ENCODE measurements around the gene FGD4. TPM values are rescaled to one million over a fixed set of nuclear protein-coding genes. Genes with fewer than 3 reads are reported as not detected.

FGD4 gene
- total RNA-seq, 1 experiment from 2014 or later: 31.6 TPM

GRCh38 chr12:32615441-32615840 lies 216.1 kb downstream of the FGD4 start:
- intact Hi-C loops (cut with micrococcal nuclease; ENCODE audit: unreplicated experiment): no loop called here
- ChIA-PET POLR2A (no interaction called here), CTCF (interaction anchor here (0.6 kb wide), 1 partner anchor 250 kb away, joined by 3 read pairs; no protein-coding TSS in a partner anchor)
- Mint-ChIP-seq H3K4me1 (ENCODE audit: low read depth, unreplicated experiment) (no peaks in the 10 kb centered on the region), H3K27ac (ENCODE audit: unreplicated experiment) (no peak overlapping the region), H3K4me3 (ENCODE audit: unreplicated experiment) (no peak overlapping the region), H3K9me3 (ENCODE audit: unreplicated experiment) (no peaks in the 10 kb centered on the region), H3K27me3 (ENCODE audit: insufficient read depth, unreplicated experiment) (no peaks in the 10 kb centered on the region), H3K36me3 (ENCODE audit: insufficient read depth, unreplicated experiment) (peaks cover 70% of the 10 kb centered on the region)
- TF ChIP-seq CTCF (IDR thresholded peaks at IDR 0.05; ENCODE audit: insufficient read depth in 1 of 2, low read depth in 1 of 2, low read length in 1 of 2, severe bottlenecking in 1 of 2, unreplicated experiment in 1 of 2): no peak
- Histone ChIP-seq H3K4me3 (ENCODE audit: low read depth, low read length) (no peak overlapping the region), H3K27me3 (replicated peaks; ENCODE audit: control insufficient read depth, insufficient read depth, low read length) (no peaks in the 10 kb centered on the region), H3K36me3 (ENCODE audit: control insufficient read depth, insufficient read depth, low read length) (peaks cover 4% of the 10 kb centered on the region), H3K4me1 (no peaks in the 10 kb centered on the region; the same call in 1 of the 2 replicates), H3K9me3 (no peaks in the 10 kb centered on the region)
- DNase-seq: no peak
- BruUV-seq (replicated peaks): no TSS peak

- H3K36me3 ChIP-seq (ENCODE audit: control insufficient read depth, insufficient read depth, low read length): peaks cover 2% of the 10 kb centered on the region
These were observed 218.2 kb downstream of the FGD4 start for GRCh38 chr12:32617534-32617933.

GRCh38 chr12:32618115-32618514 lies 218.8 kb downstream of the FGD4 start:
- H3K27me3 Mint-ChIP-seq (ENCODE audit: insufficient read depth, unreplicated experiment): no peaks in the 10 kb centered on the region
- ChIA-PET CTCF (no interaction called here), POLR2A (no interaction called here)
- no TSS peak for BruUV-seq (replicated peaks)
- no peaks in the 10 kb centered on the region for H3K9me3 Mint-ChIP-seq (ENCODE audit: unreplicated experiment)
- H3K4me1 Mint-ChIP-seq (ENCODE audit: low read depth, unreplicated experiment): no peaks in the 10 kb centered on the region
- H3K27ac Mint-ChIP-seq (ENCODE audit: unreplicated experiment): no peak overlapping the region
- Histone ChIP-seq H3K27me3 (replicated peaks; ENCODE audit: control insufficient read depth, insufficient read depth, low read length) (no peaks in the 10 kb centered on the region), H3K4me3 (ENCODE audit: low read depth, low read length) (no peak overlapping the region), H3K36me3 (ENCODE audit: control insufficient read depth, insufficient read depth, low read length) (peaks cover 2% of the 10 kb centered on the region), H3K4me1 (no peaks in the 10 kb centered on the region; the same call in 1 of the 2 replicates), H3K9me3 (no peaks in the 10 kb centered on the region)
- H3K36me3 Mint-ChIP-seq (ENCODE audit: insufficient read depth, unreplicated experiment): peaks cover 73% of the 10 kb centered on the region
- DNase-seq: no peak
- H3K4me3 Mint-ChIP-seq (ENCODE audit: unreplicated experiment): no peak overlapping the region
- no peak for TF ChIP-seq CTCF (IDR thresholded peaks at IDR 0.05; ENCODE audit: insufficient read depth in 1 of 2, low read depth in 1 of 2, low read length in 1 of 2, severe bottlenecking in 1 of 2, unreplicated experiment in 1 of 2)
- intact Hi-C loops (cut with micrococcal nuclease; ENCODE audit: unreplicated experiment): no loop called here

More at GRCh38 chr12:32617534-32617933, 218.2 kb downstream of the FGD4 start:
- ChIA-PET POLR2A (no interaction called here), CTCF (interaction anchor here (0.6 kb wide), 1 partner anchor 209 kb away, joined by 6 read pairs; no protein-coding TSS in a partner anchor)
- Mint-ChIP-seq H3K27ac (ENCODE audit: unreplicated experiment) (no peak overlapping the region), H3K36me3 (ENCODE audit: insufficient read depth, unreplicated experiment) (peaks cover 76% of the 10 kb centered on the region), H3K4me3 (ENCODE audit: unreplicated experiment) (no peak overlapping the region), H3K9me3 (ENCODE audit: unreplicated experiment) (no peaks in the 10 kb centered on the region), H3K4me1 (ENCODE audit: low read depth, unreplicated experiment) (no peaks in the 10 kb centered on the region), H3K27me3 (ENCODE audit: insufficient read depth, unreplicated experiment) (no peaks in the 10 kb centered on the region)
- Histone ChIP-seq H3K9me3 (no peaks in the 10 kb centered on the region), H3K4me3 (ENCODE audit: low read depth, low read length) (no peak overlapping the region), H3K27me3 (replicated peaks; ENCODE audit: control insufficient read depth, insufficient read depth, low read length) (no peaks in the 10 kb centered on the region), H3K4me1 (no peaks in the 10 kb centered on the region; the same call in 1 of the 2 replicates)
- TF ChIP-seq CTCF (IDR thresholded peaks at IDR 0.05; ENCODE audit: insufficient read depth in 1 of 2, low read depth in 1 of 2, low read length in 1 of 2, severe bottlenecking in 1 of 2, unreplicated experiment in 1 of 2): no peak
- intact Hi-C loops (cut with micrococcal nuclease; ENCODE audit: unreplicated experiment): no loop called here
- DNase-seq: no peak
- BruUV-seq (replicated peaks): no TSS peak

Data from Caco-2 (cell line).